Suprapubic skin (tissue), 4 donors: ENCODE data around the gene FBXW12. TPM values are rescaled to one million over a fixed set of nuclear protein-coding genes. Genes with fewer than 3 reads are reported as not detected.

Experiments
- DNase-seq, 2 donors: peaks; one replicate each; pipeline ENCODE4 v3.0.0-alpha.2; 2019; ENCODE audit warnings: low spot score in 2 of 2
- H3K27ac ChIP-seq: fragments of 200-600 bp; sonication (generic); one replicate; pipeline ENCODE4 v1.5.1; 2019
- H3K27me3 ChIP-seq: fragments of 200-600 bp; sonication (generic); one replicate; pipeline ENCODE4 v1.5.1; 2019
- H3K36me3 ChIP-seq: fragments of 200-600 bp; sonication (generic); one replicate; pipeline ENCODE4 v1.5.1; 2019
- H3K4me1 ChIP-seq: fragments of 200-600 bp; sonication (generic); one replicate; pipeline ENCODE4 v1.5.1; 2019
- H3K4me3 ChIP-seq: fragments of 200-600 bp; sonication (generic); one replicate; pipeline ENCODE4 v1.5.1; 2019; ENCODE audit warnings: mild to moderate bottlenecking
- H3K9me3 ChIP-seq: fragments of 200-600 bp; sonication (generic); one replicate; pipeline ENCODE4 v1.5.1; 2019
- CTCF ChIP-seq, 2 donors: fragments of 200-600 bp in 1 of 2; fragments of 450-650 bp in 1 of 2; sonication (generic) in 1 of 2; IDR thresholded peaks; one replicate each; pipeline ENCODE4 v1.5.1; 2016 to 2019; ENCODE audit warnings: antibody characterized with exemption in 2 of 2, mild to moderate bottlenecking in 1 of 2, moderate library complexity in 1 of 2
- EP300 ChIP-seq: sonication (generic); formaldehyde crosslinking; IDR thresholded peaks from one replicate; pipeline ENCODE4 v1.6.1; 2017; ENCODE audit warnings: antibody characterized with exemption
- POLR2A ChIP-seq, 2 donors: fragments of 450-650 bp; IDR thresholded peaks; one replicate each; pipeline ENCODE4 v1.6.1; 2017; ENCODE audit warnings: antibody characterized with exemption in 2 of 2, mild to moderate bottlenecking in 2 of 2, moderate library complexity in 2 of 2
- POLR2AphosphoS5 ChIP-seq, 3 donors: sonication (generic); formaldehyde crosslinking; IDR thresholded peaks; one replicate each; pipeline ENCODE4 v1.6.1; 2017; ENCODE audit warnings: antibody characterized with exemption in 3 of 3
- WGBS: methylation state at CpG from one replicate; pipeline ENCODE4 v1.1.5; 2018; 5-methylcytosine and 5-hydroxymethylcytosine counted together
- total RNA-seq, 4 donors: library from RNA; depleted of rRNA; stranded (reverse); fragments of >200 nt; gene quantifications; one replicate each; pipeline ENCODE4 v1.1.0, GENCODE V29; 2016

FBXW12 gene
- total RNA-seq, 4 donors from 2014 or later, result not detected

GRCh38 chr3:48410205-48411040 is 38.4 kb downstream of the FBXW12 start:
- 95% methylated on average over 6 of the region's 16 CpGs for WGBS
- Histone ChIP-seq H3K27me3 (no peaks in the 10 kb centered on the region), H3K36me3 (peaks cover 91% of the 10 kb centered on the region), H3K4me1 (peaks cover 26% of the 10 kb centered on the region), H3K9me3 (no peaks in the 10 kb centered on the region), H3K27ac (no peak overlapping the region), H3K4me3 (no peak overlapping the region)
- DNase-seq, result peak; percentile 60 to 72
- TF ChIP-seq POLR2AphosphoS5 (IDR thresholded peaks at IDR 0.05) (no peak), EP300 (no peak)

DNA sequence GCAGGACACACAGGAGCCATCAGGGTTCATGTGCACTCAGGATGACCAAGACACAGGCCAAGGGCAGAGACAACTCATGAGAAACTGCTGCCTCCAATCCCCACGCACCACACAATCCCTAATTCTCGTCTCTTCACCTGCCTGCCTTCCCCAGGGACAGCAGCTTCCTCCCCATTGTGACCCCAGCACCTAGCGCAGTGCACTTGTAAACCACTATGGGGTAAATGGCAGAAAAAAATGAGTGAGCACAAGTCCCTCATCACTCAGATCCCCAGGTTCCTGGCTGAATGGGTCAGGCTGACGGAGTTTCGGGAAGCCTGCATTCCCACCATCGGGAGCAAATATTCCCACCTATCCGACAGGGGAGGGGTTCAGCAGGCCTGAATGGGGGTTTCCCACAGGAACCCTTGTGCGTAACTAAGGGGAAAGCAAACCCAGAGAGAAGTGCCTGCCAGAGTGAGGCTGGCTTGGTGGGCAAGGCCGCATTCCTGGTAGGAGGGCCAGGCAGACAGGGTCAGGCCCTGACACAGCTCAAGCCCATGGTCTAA is 39.1 kb downstream of the FBXW12 start:
- Histone ChIP-seq H3K36me3 (peaks cover 91% of the 10 kb centered on the region), H3K4me1 (peaks cover 19% of the 10 kb centered on the region), H3K9me3 (no peaks in the 10 kb centered on the region), H3K4me3 (no peak overlapping the region), H3K27ac (no peak overlapping the region), H3K27me3 (no peaks in the 10 kb centered on the region)
- WGBS, result 93% methylated on average over 9 of the region's 9 CpGs
- TF ChIP-seq CTCF (IDR thresholded peaks at IDR 0.05) (no peak), POLR2A (IDR thresholded peaks at IDR 0.05) (no peak), POLR2AphosphoS5 (IDR thresholded peaks at IDR 0.05) (no peak), EP300 (no peak)
- DNase-seq, result peak in 1 of 2 donors; percentile 49

GRCh38 chr3:48411606-48412374 is 39.8 kb downstream of the FBXW12 start:
- DNase-seq, result peak; percentile 57 to 64
- peaks cover 19% of the 10 kb centered on the region for H3K4me1 ChIP-seq
- H3K27ac ChIP-seq, result no peak overlapping the region
- no peaks in the 10 kb centered on the region for H3K9me3 ChIP-seq
- H3K27me3 ChIP-seq, result no peaks in the 10 kb centered on the region
- H3K36me3 ChIP-seq, result peaks cover 91% of the 10 kb centered on the region
- no peak overlapping the region for H3K4me3 ChIP-seq
- WGBS, result 88% methylated on average over 8 of the region's 11 CpGs
- no peak for TF ChIP-seq POLR2A (IDR thresholded peaks at IDR 0.05)
- no peak for TF ChIP-seq CTCF (IDR thresholded peaks at IDR 0.05)
- TF ChIP-seq EP300, result no peak
- TF ChIP-seq POLR2AphosphoS5 (IDR thresholded peaks at IDR 0.05), result no peak

DNA sequence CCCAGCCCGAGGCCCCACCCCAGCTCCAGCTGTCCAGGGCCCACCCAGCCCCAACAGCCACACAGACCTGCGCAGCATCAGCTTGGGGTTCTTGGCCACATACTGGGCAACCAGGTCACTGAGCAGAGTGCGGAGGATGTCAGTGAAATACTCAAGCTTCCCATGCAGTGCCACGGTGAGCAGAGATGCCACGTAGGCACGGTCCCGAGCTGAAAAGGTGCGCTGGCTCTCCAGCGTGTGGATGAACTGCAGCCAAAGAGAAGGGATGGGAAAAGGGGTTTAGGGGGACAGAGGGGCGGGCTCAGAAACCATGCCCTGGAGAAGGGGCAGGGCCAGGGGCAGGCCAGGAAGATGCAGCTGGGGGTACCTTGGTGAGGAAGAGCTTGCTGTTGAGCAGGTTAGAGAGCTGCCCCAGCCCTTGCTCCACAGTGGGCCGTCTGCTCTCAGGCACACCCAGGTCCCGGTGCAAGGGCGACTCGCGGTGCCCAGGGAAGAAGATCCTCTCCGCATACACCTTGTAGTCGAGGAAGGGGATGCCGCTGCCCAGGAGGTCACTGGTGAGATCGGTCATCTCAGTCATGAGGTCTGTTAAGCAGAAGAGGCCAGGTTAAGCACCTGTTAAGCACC is 40.5 kb downstream of the FBXW12 start:
- Histone ChIP-seq H3K27me3 (no peaks in the 10 kb centered on the region), H3K9me3 (no peaks in the 10 kb centered on the region), H3K36me3 (peaks cover 91% of the 10 kb centered on the region), H3K4me1 (peaks cover 19% of the 10 kb centered on the region), H3K27ac (no peak overlapping the region), H3K4me3 (no peak overlapping the region)
- peak; percentile 58 to 76 for DNase-seq
- WGBS, result 71% methylated on average over 14 of the region's 19 CpGs
- no peak for TF ChIP-seq POLR2AphosphoS5 (IDR thresholded peaks at IDR 0.05)
- no peak for TF ChIP-seq POLR2A (IDR thresholded peaks at IDR 0.05)
- TF ChIP-seq CTCF (IDR thresholded peaks at IDR 0.05), result no peak
- no peak for TF ChIP-seq EP300

GRCh38 chr3:48413086-48413485 is 41.1 kb downstream of the FBXW12 start:
- Histone ChIP-seq H3K4me3 (no peak overlapping the region), H3K27me3 (no peaks in the 10 kb centered on the region), H3K36me3 (peaks cover 91% of the 10 kb centered on the region), H3K9me3 (no peaks in the 10 kb centered on the region), H3K27ac (no peak overlapping the region), H3K4me1 (peaks cover 19% of the 10 kb centered on the region)
- peak; percentile 32 to 60 for DNase-seq
- 67% methylated on average over 8 of the region's 8 CpGs for WGBS
- TF ChIP-seq CTCF (IDR thresholded peaks at IDR 0.05) (no peak), POLR2AphosphoS5 (IDR thresholded peaks at IDR 0.05) (no peak), POLR2A (IDR thresholded peaks at IDR 0.05) (no peak), EP300 (no peak)
